Measurements from ENCODE around the gene NRIP3. TPM values are rescaled to one million over a fixed set of nuclear protein-coding genes. Genes with fewer than 3 reads are reported as not detected.

Gene NRIP3
- total RNA-seq, 1 experiment from 2014 or later, result not detected

GRCh38 chr11:9041747-9042146 is 37.9 kb upstream of the NRIP3 start:
- Histone ChIP-seq H2AFZ (ENCODE audit: low read length) (no peak overlapping the region), H3K79me2 (ENCODE audit: low read length) (no peaks in the 10 kb centered on the region), H3K27ac (ENCODE audit: low read length) (no peak overlapping the region), H3K27me3 (ENCODE audit: low read length) (peaks cover 8% of the 10 kb centered on the region; the same call in 1 of the 2 replicates), H3K9me2 (replicated peaks; ENCODE audit: low read length) (no peaks in the 10 kb centered on the region), H3F3A (ENCODE audit: low read length, unreplicated experiment) (no peaks in the 10 kb centered on the region), H3K9ac (ENCODE audit: low read length) (no peak overlapping the region), H3K9me3 (ENCODE audit: low read length) (no peaks in the 10 kb centered on the region), H4K20me1 (ENCODE audit: low read length) (no peaks in the 10 kb centered on the region), H3K36me3 (ENCODE audit: low read depth, low read length) (no peaks in the 10 kb centered on the region), H3K4me3 (ENCODE audit: low read length) (no peak overlapping the region), H3K4me2 (ENCODE audit: low read length) (no peak overlapping the region), H3K4me1 (ENCODE audit: insufficient read depth, low read length) (peaks cover 15% of the 10 kb centered on the region)
- intact Hi-C loops (cut with micrococcal nuclease), result no loop called here
- CTCF ChIA-PET, result no interaction called here
- POLR2A ChIA-PET (ENCODE audit: unreplicated experiment), result no interaction called here
- DNase-seq (no peak), ATAC-seq (no peak)
- TF ChIP-seq EZH2phosphoT487 (IDR thresholded peaks at IDR 0.05; ENCODE audit: borderline replicate concordance, low read length), result no peak
- TF ChIP-seq EZH2 (IDR thresholded peaks at IDR 0.05; ENCODE audit: low read length, unreplicated experiment), result no peak
- TF ChIP-seq CTCF (conservative IDR thresholded peaks at IDR 0.05; ENCODE audit: low read depth, low read length), result no peak
- BruUV-seq (replicated peaks), result no TSS peak

- DNase-seq (peak; percentile 41), ATAC-seq (no peak)
- H4K20me1 ChIP-seq (ENCODE audit: low read length), result no peaks in the 10 kb centered on the region
- no peak overlapping the region for H2AFZ ChIP-seq (ENCODE audit: low read length)
- H3F3A ChIP-seq (ENCODE audit: low read length, unreplicated experiment), result no peaks in the 10 kb centered on the region
- TF ChIP-seq EZH2phosphoT487 (IDR thresholded peaks at IDR 0.05; ENCODE audit: borderline replicate concordance, low read length) (no peak), EZH2 (IDR thresholded peaks at IDR 0.05; ENCODE audit: low read length, unreplicated experiment) (no peak), CTCF (conservative IDR thresholded peaks at IDR 0.05; ENCODE audit: low read depth, low read length) (no peak)
- no peak overlapping the region for H3K27ac ChIP-seq (ENCODE audit: low read length)
- BruUV-seq (replicated peaks), result no TSS peak
- no peak overlapping the region for H3K4me3 ChIP-seq (ENCODE audit: low read length)
- H3K27me3 ChIP-seq (ENCODE audit: low read length), result peaks cover 8% of the 10 kb centered on the region; the same call in 1 of the 2 replicates
- ChIA-PET CTCF (no interaction called here), POLR2A (ENCODE audit: unreplicated experiment) (no interaction called here)
- H3K4me1 ChIP-seq (ENCODE audit: insufficient read depth, low read length), result peaks cover 15% of the 10 kb centered on the region
- no peaks in the 10 kb centered on the region for H3K36me3 ChIP-seq (ENCODE audit: low read depth, low read length)
- H3K9me3 ChIP-seq (ENCODE audit: low read length), result no peaks in the 10 kb centered on the region
- no peak overlapping the region for H3K9ac ChIP-seq (ENCODE audit: low read length)
- no peak overlapping the region for H3K4me2 ChIP-seq (ENCODE audit: low read length)
- intact Hi-C loops (cut with micrococcal nuclease), result no loop called here
- no peaks in the 10 kb centered on the region for H3K9me2 ChIP-seq (replicated peaks; ENCODE audit: low read length)
- no peaks in the 10 kb centered on the region for H3K79me2 ChIP-seq (ENCODE audit: low read length)
Measured at GRCh38 chr11:9040410-9040809, 36.6 kb upstream of the NRIP3 start.

GRCh38 chr11:9039863-9040262 is 36.1 kb upstream of the NRIP3 start:
- H3K9ac ChIP-seq (ENCODE audit: low read length), result no peak overlapping the region
- no peak overlapping the region for H3K27ac ChIP-seq (ENCODE audit: low read length)
- BruUV-seq (replicated peaks), result no TSS peak
- no peaks in the 10 kb centered on the region for H3K9me3 ChIP-seq (ENCODE audit: low read length)
- no peak overlapping the region for H2AFZ ChIP-seq (ENCODE audit: low read length)
- ChIA-PET POLR2A (ENCODE audit: unreplicated experiment) (no interaction called here), CTCF (no interaction called here)
- H3K27me3 ChIP-seq (ENCODE audit: low read length), result peaks cover 8% of the 10 kb centered on the region; the same call in 1 of the 2 replicates
- no peaks in the 10 kb centered on the region for H3K9me2 ChIP-seq (replicated peaks; ENCODE audit: low read length)
- ATAC-seq (no peak), DNase-seq (no peak)
- no peaks in the 10 kb centered on the region for H3F3A ChIP-seq (ENCODE audit: low read length, unreplicated experiment)
- H3K4me1 ChIP-seq (ENCODE audit: insufficient read depth, low read length), result peaks cover 15% of the 10 kb centered on the region
- H3K36me3 ChIP-seq (ENCODE audit: low read depth, low read length), result no peaks in the 10 kb centered on the region
- H4K20me1 ChIP-seq (ENCODE audit: low read length), result no peaks in the 10 kb centered on the region
- no peak overlapping the region for H3K4me3 ChIP-seq (ENCODE audit: low read length)
- TF ChIP-seq EZH2phosphoT487 (IDR thresholded peaks at IDR 0.05; ENCODE audit: borderline replicate concordance, low read length) (no peak), EZH2 (IDR thresholded peaks at IDR 0.05; ENCODE audit: low read length, unreplicated experiment) (no peak), CTCF (conservative IDR thresholded peaks at IDR 0.05; ENCODE audit: low read depth, low read length) (no peak)
- intact Hi-C loops (cut with micrococcal nuclease), result no loop called here
- H3K4me2 ChIP-seq (ENCODE audit: low read length), result peak overlapping the region; percentile 37; the same call in 1 of the 2 replicates
- H3K79me2 ChIP-seq (ENCODE audit: low read length), result no peaks in the 10 kb centered on the region

Data from PC-3 (cell line).